K562 (cell line): ENCODE results near the gene ALG14.
A peak's percentile ranks its signal among the peaks of the same experiment; 100 is the strongest.

Source experiments
- ATF2 ChIP-seq: sonication (generic); formaldehyde crosslinking; IDR thresholded peaks from 2 replicates; pipeline ENCODE4 v1.8.1; 2022; ENCODE audit warnings: missing genetic modification reagents
- CEBPB ChIP-seq: fragments of 450-650 bp; IDR thresholded peaks from 2 replicates; pipeline ENCODE4 v1.6.1; 2016; ENCODE audit warnings: missing genetic modification characterization, missing compliant biosample characterization
- CTCF ChIP-seq, 3 experiments: IDR thresholded peaks in 2 of 3; conservative IDR thresholded peaks in 1 of 3; 2 replicates each; pipeline ENCODE4 v1.5.1; 2011 to 2012; ENCODE audit warnings: low read length in 3 of 3, mild to moderate bottlenecking in 3 of 3, control low read depth in 2 of 3, improper control_type of control experiment in 1 of 3, inconsistent platforms in 1 of 3, low read depth in 1 of 3, mixed read lengths in 1 of 3, moderate library complexity in 1 of 3; ENCODE audit not compliant: insufficient read depth in 2 of 3
- EZH2 ChIP-seq: IDR thresholded peaks from 2 replicates; pipeline ENCODE4 v1.6.1; 2012; ENCODE audit warnings: low read depth, mild to moderate bottlenecking, inconsistent platforms, low read length, borderline replicate concordance
- JUN ChIP-seq, 2 experiments: sonication (generic) in 1 of 2; formaldehyde crosslinking in 1 of 2; IDR thresholded peaks; 2 replicates each; pipeline versions ENCODE4 v1.6.1 to v1.8.0; 2012 to 2022; ENCODE audit warnings: borderline replicate concordance in 2 of 2, mild to moderate bottlenecking in 2 of 2, improper control_type of control experiment in 1 of 2, low read depth in 1 of 2, low read length in 1 of 2, missing genetic modification reagents in 1 of 2
- KLF16 ChIP-seq: IDR thresholded peaks from 2 replicates; pipeline ENCODE4 v1.6.1; 2016; ENCODE audit warnings: antibody characterized with exemption
- NELFE ChIP-seq: IDR thresholded peaks from 2 replicates; pipeline ENCODE4 v1.6.1; 2011; ENCODE audit warnings: mild to moderate bottlenecking; ENCODE audit not compliant: insufficient read depth, insufficient read length
- POLR2A ChIP-seq: fragments of 450-650 bp; conservative IDR thresholded peaks from 2 replicates; pipeline ENCODE4 v1.6.1; 2016
- RFX7 ChIP-seq: fragments of 250-450 bp; sonication (Bioruptor Pico); IDR thresholded peaks from 2 replicates; pipeline ENCODE4 v1.5.1; 2021; ENCODE audit warnings: mild to moderate bottlenecking
- TCF7L2 ChIP-seq: fragments of 150-350 bp; IDR thresholded peaks from 2 replicates; pipeline ENCODE4 v1.6.1; 2016; ENCODE audit warnings: low read depth, mild to moderate bottlenecking, low read length, moderate library complexity
- TFAP4 ChIP-seq: sonication (generic); formaldehyde crosslinking; IDR thresholded peaks from 2 replicates; pipeline ENCODE4 v1.8.0; 2022; ENCODE audit warnings: missing genetic modification reagents, mild to moderate bottlenecking, moderate library complexity, borderline replicate concordance
- ZNF282 ChIP-seq: sonication (generic); formaldehyde crosslinking; IDR thresholded peaks from 2 replicates; pipeline ENCODE4 v1.8.1; 2023; ENCODE audit warnings: missing genetic modification reagents

GRCh38 chr1:95085376-95085775, 12.6 kb upstream of the ALG14 start:
- TF ChIP-seq CEBPB (tag) (no peak), CTCF (IDR thresholded peaks at IDR 0.05 in 2 of 3, conservative IDR thresholded peaks at IDR 0.05 in 1 of 3; ENCODE audit: insufficient read depth in 2 of 3, low read depth in 1 of 3, low read length in 3 of 3) (no peak), TFAP4 (CRISPR knock-in tag) (no peak), POLR2A (peak; percentile 18; the same call in 1 of the 2 replicates), ATF2 (CRISPR knock-in tag) (no peak), KLF16 (0 out of 2 replicates have a peak, but pooled peaks have one; percentile 53), ZNF282 (no peak), NELFE (no peak), EZH2 (no peak), JUN (IDR thresholded peaks at IDR 0.05; ENCODE audit: borderline replicate concordance, low read depth, low read length) (no peak), JUN (CRISPR knock-in tag; IDR thresholded peaks at IDR 0.05; ENCODE audit: borderline replicate concordance) (no peak), RFX7 (CRISPR knock-in tag) (no peak), TCF7L2 (no peak)
